ENCODE results near the gene LRRC45. TPM values are rescaled to one million over a fixed set of nuclear protein-coding genes. Genes with fewer than 3 reads are reported as not detected.

Gene LRRC45
- polyA plus RNA-seq, 1 experiment = 3.4 TPM

GRCh38 chr17:82055965-82056728 is 33.0 kb downstream of the LRRC45 start:
- ChIA-PET CTCF (no interaction called here), POLR2A (interaction anchor here (1.0 to 1.1 kb wide), 2 partner anchors 9 to 20 kb away, joined by 3 read pairs; no protein-coding TSS in a partner anchor)
- no peaks in the 10 kb centered on the region; the same call in 1 of the 2 replicates for H3K9me3 ChIP-seq (ENCODE audit: control insufficient read depth, insufficient read depth, low read length)
- H3K27ac ChIP-seq (ENCODE audit: low read depth, low read length) = no peak overlapping the region
- no peak overlapping the region for H3K4me3 ChIP-seq (ENCODE audit: low read depth, low read length)
- H3K27me3 ChIP-seq (ENCODE audit: control insufficient read depth, insufficient read depth, low read length) = no peaks in the 10 kb centered on the region
- TF ChIP-seq CTCF (IDR thresholded peaks at IDR 0.05; ENCODE audit: low read depth, low read length) = no peak
- no peak for DNase-seq (ENCODE audit: low read depth, low spot score)

GRCh38 chr17:82056729-82057621 is 33.9 kb downstream of the LRRC45 start:
- ChIA-PET POLR2A (interaction anchor here (0.5 to 1.1 kb wide), 2 partner anchors 16 to 19 kb away, joined by 3 to 4 read pairs; no protein-coding TSS in a partner anchor), CTCF (no interaction called here)
- no peak for DNase-seq (ENCODE audit: low read depth, low spot score)
- Histone ChIP-seq H3K4me3 (ENCODE audit: low read depth, low read length) (no peak overlapping the region), H3K9me3 (ENCODE audit: control insufficient read depth, insufficient read depth, low read length) (no peaks in the 10 kb centered on the region; the same call in 1 of the 2 replicates), H3K27ac (ENCODE audit: low read depth, low read length) (peak overlapping the region; percentile 11), H3K27me3 (ENCODE audit: control insufficient read depth, insufficient read depth, low read length) (no peaks in the 10 kb centered on the region)
- TF ChIP-seq CTCF (IDR thresholded peaks at IDR 0.05; ENCODE audit: low read depth, low read length) = no peak

GRCh38 chr17:82058230-82058854 is 35.2 kb downstream of the LRRC45 start:
- Histone ChIP-seq H3K27ac (ENCODE audit: low read depth, low read length) (no peak overlapping the region), H3K27me3 (ENCODE audit: control insufficient read depth, insufficient read depth, low read length) (no peaks in the 10 kb centered on the region), H3K4me3 (ENCODE audit: low read depth, low read length) (no peak overlapping the region), H3K9me3 (ENCODE audit: control insufficient read depth, insufficient read depth, low read length) (no peaks in the 10 kb centered on the region; the same call in 1 of the 2 replicates)
- no peak for DNase-seq (ENCODE audit: low read depth, low spot score)
- ChIA-PET CTCF (no interaction called here), POLR2A (interaction anchor here (2.2 kb wide), 1 partner anchor 21 kb away, joined by 5 read pairs; the partner anchor contains the start of gene DCXR)
- no peak for TF ChIP-seq CTCF (IDR thresholded peaks at IDR 0.05; ENCODE audit: low read depth, low read length)

GRCh38 chr17:82058855-82059249 is 35.7 kb downstream of the LRRC45 start:
- CTCF ChIA-PET = no interaction called here

More at GRCh38 chr17:82058855-82059249, 35.7 kb downstream of the LRRC45 start:
- TF ChIP-seq CTCF (IDR thresholded peaks at IDR 0.05; ENCODE audit: low read depth, low read length) = no peak
- Histone ChIP-seq H3K27me3 (ENCODE audit: control insufficient read depth, insufficient read depth, low read length) (no peaks in the 10 kb centered on the region), H3K9me3 (ENCODE audit: control insufficient read depth, insufficient read depth, low read length) (no peaks in the 10 kb centered on the region; the same call in 1 of the 2 replicates), H3K4me3 (ENCODE audit: low read depth, low read length) (no peak overlapping the region), H3K27ac (ENCODE audit: low read depth, low read length) (no peak overlapping the region)
- DNase-seq (ENCODE audit: low read depth, low spot score) = no peak
- POLR2A ChIA-PET = interaction anchor here (2.2 kb wide), 1 partner anchor 21 kb away, joined by 5 read pairs; the partner anchor contains the start of gene DCXR

Data from AG04450 (cell line).